ENCODE results near the gene ERBB2. TPM values are rescaled to one million over a fixed set of nuclear protein-coding genes. Genes with fewer than 3 reads are reported as not detected.

ERBB2 gene
- total and polyA plus RNA-seq, 10 of the 15 experiments (the other 5 are each of a cell fraction or from before 2014, with no cell fraction given), result 0.39 to 7.0 (median 4.3) TPM

DNA sequence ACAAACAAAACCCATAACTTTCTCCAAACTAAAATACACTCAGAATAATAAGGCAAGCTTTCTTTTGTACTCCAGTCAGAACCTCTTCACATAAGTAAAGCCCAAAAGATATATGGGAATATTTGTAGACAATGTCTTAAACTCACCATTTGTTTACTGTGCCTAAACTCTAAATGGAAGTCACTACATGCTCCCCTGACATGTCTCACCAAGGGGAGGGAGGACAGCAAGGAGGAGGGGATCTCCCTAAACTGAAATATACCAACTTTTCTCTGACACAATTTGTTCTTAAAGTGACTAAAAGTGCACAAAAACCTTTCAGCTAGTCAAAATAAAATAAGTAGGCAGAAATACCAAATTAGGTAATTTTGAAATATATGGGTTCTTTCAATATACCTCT lies 76.4 kb downstream of the ERBB2 start:
- DNase-seq (ENCODE audit: low read depth, low spot score), result no peak

More for the DNA sequence above, 76.4 kb downstream of the ERBB2 start:
- Histone ChIP-seq H4K20me1 (ENCODE audit: control insufficient read depth, insufficient read depth) (no peaks in the 10 kb centered on the region), H3K36me3 (ENCODE audit: control insufficient read depth in 2 of 2, insufficient read depth in 2 of 2, low read length in 1 of 2) (peaks cover 2 to 16% of the 10 kb centered on the region in 2 experiments), H3K4me2 (ENCODE audit: control insufficient read depth, insufficient read depth) (peak overlapping the region; percentile 93), H3K27ac (ENCODE audit: control insufficient read depth, insufficient read depth) (peak overlapping the region; percentile 95), H3K9ac (ENCODE audit: control insufficient read depth, insufficient read depth, low read length) (peak overlapping the region; percentile 89), H3K4me3 (peak overlapping the region; percentile 79), H2AFZ (ENCODE audit: control insufficient read depth, low read depth, low read length) (no peak overlapping the region), H3K9me3 (replicated peaks; ENCODE audit: control insufficient read depth, insufficient read depth, low read length) (no peaks in the 10 kb centered on the region; the same call in 2 of the 3 replicates), H3K4me1 (ENCODE audit: control insufficient read depth, insufficient read depth, low read length) (peaks cover 56% of the 10 kb centered on the region), H3K27me3 (replicated peaks in 1 of 2; ENCODE audit: control insufficient read depth in 2 of 2, insufficient read depth in 2 of 2, low read length in 1 of 2) (no peaks in the 10 kb centered on the region), H3K79me2 (ENCODE audit: control insufficient read depth, insufficient read depth, low read length) (peaks cover 90% of the 10 kb centered on the region)
- no TSS peak for BruUV-seq (replicated peaks)
- ATAC-seq, result no peak
- FAIRE-seq, result no peak
- RAD21 ChIA-PET (ENCODE audit: unreplicated experiment), result interaction anchor here (0.8 to 3.9 kb wide), 10 partner anchors 9 to 153 kb away, joined by 3 to 64 read pairs (median 10); partner anchors contain the start of gene IKZF3
- 0 out of 2 replicates have a peak, but pooled peaks have one; percentile 21 for TF ChIP-seq JUNB (IDR thresholded peaks at IDR 0.05)
- no peak for TF ChIP-seq SP1 (IDR thresholded peaks at IDR 0.05; ENCODE audit: low read depth, low read length)
- TF ChIP-seq RELB (IDR thresholded peaks at IDR 0.05; ENCODE audit: low read depth), result peak; percentile 17; the same call in 1 of the 2 replicates
- 0 out of 2 replicates have a peak, but pooled peaks have one; percentile 14 for TF ChIP-seq FOXM1 (IDR thresholded peaks at IDR 0.05; ENCODE audit: low read depth, low read length)
- TF ChIP-seq BHLHE40 (IDR thresholded peaks at IDR 0.05; ENCODE audit: borderline replicate concordance in 1 of 2, low read depth in 2 of 2, low read length in 1 of 2), result 0 out of 4 replicates have a peak, but pooled peaks of 1 of the 2 experiments have one; percentile 10
- TF ChIP-seq, protein P1, sequence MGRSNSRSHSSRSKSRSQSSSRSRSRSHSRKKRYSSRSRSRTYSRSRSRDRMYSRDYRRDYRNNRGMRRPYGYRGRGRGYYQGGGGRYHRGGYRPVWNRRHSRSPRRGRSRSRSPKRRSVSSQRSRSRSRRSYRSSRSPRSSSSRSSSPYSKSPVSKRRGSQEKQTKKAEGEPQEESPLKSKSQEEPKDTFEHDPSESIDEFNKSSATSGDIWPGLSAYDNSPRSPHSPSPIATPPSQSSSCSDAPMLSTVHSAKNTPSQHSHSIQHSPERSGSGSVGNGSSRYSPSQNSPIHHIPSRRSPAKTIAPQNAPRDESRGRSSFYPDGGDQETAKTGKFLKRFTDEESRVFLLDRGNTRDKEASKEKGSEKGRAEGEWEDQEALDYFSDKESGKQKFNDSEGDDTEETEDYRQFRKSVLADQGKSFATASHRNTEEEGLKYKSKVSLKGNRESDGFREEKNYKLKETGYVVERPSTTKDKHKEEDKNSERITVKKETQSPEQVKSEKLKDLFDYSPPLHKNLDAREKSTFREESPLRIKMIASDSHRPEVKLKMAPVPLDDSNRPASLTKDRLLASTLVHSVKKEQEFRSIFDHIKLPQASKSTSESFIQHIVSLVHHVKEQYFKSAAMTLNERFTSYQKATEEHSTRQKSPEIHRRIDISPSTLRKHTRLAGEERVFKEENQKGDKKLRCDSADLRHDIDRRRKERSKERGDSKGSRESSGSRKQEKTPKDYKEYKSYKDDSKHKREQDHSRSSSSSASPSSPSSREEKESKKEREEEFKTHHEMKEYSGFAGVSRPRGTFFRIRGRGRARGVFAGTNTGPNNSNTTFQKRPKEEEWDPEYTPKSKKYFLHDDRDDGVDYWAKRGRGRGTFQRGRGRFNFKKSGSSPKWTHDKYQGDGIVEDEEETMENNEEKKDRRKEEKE (IDR thresholded peaks at IDR 0.05), result 0 out of 2 replicates have a peak, but pooled peaks have one; percentile 20
- SMC1A ChIA-PET (ENCODE audit: uncharacterized antibody, unreplicated experiment), result interaction anchor here (0.7 to 4.9 kb wide), 18 partner anchors 9 to 150 kb away, joined by 3 to 60 read pairs (median 5); no protein-coding TSS in a partner anchor
- CTCF ChIA-PET, result interaction anchor here (0.6 to 3.8 kb wide), 15 partner anchors 10 to 569 kb away, joined by 3 to 30 read pairs (median 6); partner anchors contain the start of gene PSMD3
- intact Hi-C loops (cut with micrococcal nuclease; ENCODE audit: unreplicated experiment) (loop anchor here (5.0 kb wide), 1 partner anchor 86 kb away; the partner anchor contains the start of gene IKZF3), in situ Hi-C loops (cut with MboI) (no loop called here)
- POLR2A ChIA-PET, result interaction anchor here (0.6 to 4.9 kb wide), 11 partner anchors 9 to 904 kb away, joined by 3 to 81 read pairs (median 5); partner anchors contain the start of gene IKZF3
